ENCODE data around the gene FZD10. TPM values are rescaled to one million over a fixed set of nuclear protein-coding genes. Genes with fewer than 3 reads are reported as not detected.

Gene FZD10
- polyA plus RNA-seq, 1 donor (not counting 4 experiments of a cell fraction or from before 2014, with no cell fraction given) = 0.55 TPM

DNA sequence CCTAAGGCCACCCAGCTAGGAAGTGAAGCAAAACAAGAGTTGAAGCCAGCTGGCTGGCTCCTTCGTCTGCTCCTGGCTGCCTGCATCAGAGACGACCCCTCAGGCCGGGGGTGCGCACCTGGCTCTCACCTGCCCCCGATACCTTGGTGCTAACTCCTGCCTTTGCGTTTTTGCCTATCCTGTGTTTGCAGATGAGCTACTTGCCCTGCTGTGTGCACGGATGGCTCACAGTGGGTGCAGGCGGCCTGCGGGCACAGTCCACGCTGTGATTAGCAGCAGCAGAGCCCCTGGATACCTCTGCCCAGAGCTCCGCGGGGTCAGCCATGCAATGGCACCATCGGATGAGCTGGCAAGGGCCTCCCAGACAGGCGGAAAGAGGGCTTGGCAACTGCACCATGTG, 31.2 kb upstream of the FZD10 start:
- Histone ChIP-seq H4K20me1 (ENCODE audit: control insufficient read depth, extremely low read depth, insufficient read depth, low read length) (no peaks in the 10 kb centered on the region), H3K9ac (ENCODE audit: control insufficient read depth, extremely low read depth, insufficient read depth, low read length) (no peak overlapping the region), H2AFZ (ENCODE audit: control insufficient read depth, low read length) (no peak overlapping the region), H3K27ac (ENCODE audit: control insufficient read depth, insufficient read depth, low read length) (no peak overlapping the region), H3K4me2 (ENCODE audit: control insufficient read depth, extremely low read depth, insufficient read depth, low read depth, low read length) (no peak overlapping the region), H3K79me2 (ENCODE audit: control insufficient read depth, insufficient read depth, low read length) (no peaks in the 10 kb centered on the region), H3K9me1 (ENCODE audit: control insufficient read depth, extremely low read depth, insufficient read depth, low read length) (peaks cover 2% of the 10 kb centered on the region), H3K4me3 (ENCODE audit: control insufficient read depth in 2 of 3, extremely low read depth in 1 of 3, insufficient read depth in 2 of 3, low read depth in 1 of 3, low read length in 3 of 3) (no peak overlapping the region), H3K4me1 (ENCODE audit: control insufficient read depth, extremely low read depth, insufficient read depth, low read length) (peaks cover 29% of the 10 kb centered on the region), H3K27me3 (ENCODE audit: control insufficient read depth, extremely low read depth, insufficient read depth, low read length) (peaks cover 3% of the 10 kb centered on the region), H3K9me3 (ENCODE audit: control insufficient read depth, low read depth, low read length) (no peaks in the 10 kb centered on the region), H3K36me3 (ENCODE audit: control insufficient read depth in 2 of 2, extremely low read depth in 1 of 2, insufficient read depth in 2 of 2, low read length in 2 of 2) (no peaks in the 10 kb centered on the region)
- dilution Hi-C loops (cut with MboI; ENCODE audit: extremely low pct_ligation_motif_present, low sequenced_read_pairs) = no loop called here
- no peak for DNase-seq (ENCODE audit: low read depth, low spot score)
- no peak for FAIRE-seq
- TF ChIP-seq EZH2 (IDR thresholded peaks at IDR 0.05; ENCODE audit: low read length) = no peak
- TF ChIP-seq, protein P1, sequence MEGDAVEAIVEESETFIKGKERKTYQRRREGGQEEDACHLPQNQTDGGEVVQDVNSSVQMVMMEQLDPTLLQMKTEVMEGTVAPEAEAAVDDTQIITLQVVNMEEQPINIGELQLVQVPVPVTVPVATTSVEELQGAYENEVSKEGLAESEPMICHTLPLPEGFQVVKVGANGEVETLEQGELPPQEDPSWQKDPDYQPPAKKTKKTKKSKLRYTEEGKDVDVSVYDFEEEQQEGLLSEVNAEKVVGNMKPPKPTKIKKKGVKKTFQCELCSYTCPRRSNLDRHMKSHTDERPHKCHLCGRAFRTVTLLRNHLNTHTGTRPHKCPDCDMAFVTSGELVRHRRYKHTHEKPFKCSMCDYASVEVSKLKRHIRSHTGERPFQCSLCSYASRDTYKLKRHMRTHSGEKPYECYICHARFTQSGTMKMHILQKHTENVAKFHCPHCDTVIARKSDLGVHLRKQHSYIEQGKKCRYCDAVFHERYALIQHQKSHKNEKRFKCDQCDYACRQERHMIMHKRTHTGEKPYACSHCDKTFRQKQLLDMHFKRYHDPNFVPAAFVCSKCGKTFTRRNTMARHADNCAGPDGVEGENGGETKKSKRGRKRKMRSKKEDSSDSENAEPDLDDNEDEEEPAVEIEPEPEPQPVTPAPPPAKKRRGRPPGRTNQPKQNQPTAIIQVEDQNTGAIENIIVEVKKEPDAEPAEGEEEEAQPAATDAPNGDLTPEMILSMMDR (optimal IDR thresholded peaks at IDR 0.05 in 1 of 3, IDR thresholded peaks at IDR 0.05 in 1 of 3, conservative IDR thresholded peaks at IDR 0.05 in 1 of 3; ENCODE audit: extremely low read depth in 1 of 3, insufficient read depth in 2 of 3, low read length in 3 of 3) = no peak

DNA sequence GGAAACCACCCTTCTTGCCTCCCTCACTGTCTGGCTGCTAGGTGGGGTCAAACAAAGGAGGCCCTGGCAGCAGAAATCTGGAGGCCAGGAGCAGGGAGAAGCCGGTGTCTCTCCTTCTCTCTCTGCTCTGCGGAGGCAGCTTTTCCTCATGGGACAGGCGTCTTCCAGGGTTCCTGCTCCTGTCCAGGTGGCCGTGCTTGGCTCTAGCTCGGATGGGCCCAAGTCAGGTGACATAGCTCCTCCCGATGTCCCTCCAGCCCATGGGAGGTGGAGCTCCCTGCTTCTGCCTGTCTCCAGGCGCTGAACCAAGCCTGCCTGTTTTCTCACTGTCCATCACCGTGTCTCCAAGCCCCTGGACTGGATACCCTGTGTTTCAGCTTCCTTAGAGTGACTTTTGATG, 30.5 kb upstream of the FZD10 start:
- no peak overlapping the region for H3K27ac ChIP-seq (ENCODE audit: control insufficient read depth, insufficient read depth, low read length)
- dilution Hi-C loops (cut with MboI; ENCODE audit: extremely low pct_ligation_motif_present, low sequenced_read_pairs) = no loop called here
- peaks cover 30% of the 10 kb centered on the region for H3K4me1 ChIP-seq (ENCODE audit: control insufficient read depth, extremely low read depth, insufficient read depth, low read length)
- H2AFZ ChIP-seq (ENCODE audit: control insufficient read depth, low read length) = no peak overlapping the region
- no peak for FAIRE-seq
- H4K20me1 ChIP-seq (ENCODE audit: control insufficient read depth, extremely low read depth, insufficient read depth, low read length) = no peaks in the 10 kb centered on the region
- H3K36me3 ChIP-seq (ENCODE audit: control insufficient read depth in 2 of 2, extremely low read depth in 1 of 2, insufficient read depth in 2 of 2, low read length in 2 of 2) = no peaks in the 10 kb centered on the region
- H3K79me2 ChIP-seq (ENCODE audit: control insufficient read depth, insufficient read depth, low read length) = no peaks in the 10 kb centered on the region
- TF ChIP-seq EZH2 (IDR thresholded peaks at IDR 0.05; ENCODE audit: low read length) = no peak
- TF ChIP-seq, protein P1 (optimal IDR thresholded peaks at IDR 0.05 in 1 of 3, IDR thresholded peaks at IDR 0.05 in 1 of 3, conservative IDR thresholded peaks at IDR 0.05 in 1 of 3; ENCODE audit: extremely low read depth in 1 of 3, insufficient read depth in 2 of 3, low read length in 3 of 3) = no peak
- no peak overlapping the region for H3K4me2 ChIP-seq (ENCODE audit: control insufficient read depth, extremely low read depth, insufficient read depth, low read depth, low read length)
- H3K9ac ChIP-seq (ENCODE audit: control insufficient read depth, extremely low read depth, insufficient read depth, low read length) = no peak overlapping the region
- H3K9me1 ChIP-seq (ENCODE audit: control insufficient read depth, extremely low read depth, insufficient read depth, low read length) = peaks cover 2% of the 10 kb centered on the region
- H3K27me3 ChIP-seq (ENCODE audit: control insufficient read depth, extremely low read depth, insufficient read depth, low read length) = peaks cover 3% of the 10 kb centered on the region
- H3K4me3 ChIP-seq (ENCODE audit: control insufficient read depth in 2 of 3, extremely low read depth in 1 of 3, insufficient read depth in 2 of 3, low read depth in 1 of 3, low read length in 3 of 3) = no peak overlapping the region
- DNase-seq (ENCODE audit: low read depth, low spot score) = no peak
- H3K9me3 ChIP-seq (ENCODE audit: control insufficient read depth, low read depth, low read length) = no peaks in the 10 kb centered on the region

Measured in keratinocyte (primary cell).